Skin of body (tissue), 2 donors: ENCODE results near the gene ACKR3. TPM values are rescaled to one million over a fixed set of nuclear protein-coding genes. Genes with fewer than 3 reads are reported as not detected.

ENCODE experiments used
- DNase-seq: peaks from one replicate; lab custom pipeline; 2025; lab: John Stamatoyannopoulos, UW
- total RNA-seq: library from RNA; depleted of rRNA; stranded (reverse); fragments of >200 nt; gene quantifications from one replicate; pipeline ENCODE4 v1.2.3, GENCODE V29; 2014

The ACKR3 gene
- total RNA-seq, 1 donor from 2014 or later: 27.3 TPM

DNA sequence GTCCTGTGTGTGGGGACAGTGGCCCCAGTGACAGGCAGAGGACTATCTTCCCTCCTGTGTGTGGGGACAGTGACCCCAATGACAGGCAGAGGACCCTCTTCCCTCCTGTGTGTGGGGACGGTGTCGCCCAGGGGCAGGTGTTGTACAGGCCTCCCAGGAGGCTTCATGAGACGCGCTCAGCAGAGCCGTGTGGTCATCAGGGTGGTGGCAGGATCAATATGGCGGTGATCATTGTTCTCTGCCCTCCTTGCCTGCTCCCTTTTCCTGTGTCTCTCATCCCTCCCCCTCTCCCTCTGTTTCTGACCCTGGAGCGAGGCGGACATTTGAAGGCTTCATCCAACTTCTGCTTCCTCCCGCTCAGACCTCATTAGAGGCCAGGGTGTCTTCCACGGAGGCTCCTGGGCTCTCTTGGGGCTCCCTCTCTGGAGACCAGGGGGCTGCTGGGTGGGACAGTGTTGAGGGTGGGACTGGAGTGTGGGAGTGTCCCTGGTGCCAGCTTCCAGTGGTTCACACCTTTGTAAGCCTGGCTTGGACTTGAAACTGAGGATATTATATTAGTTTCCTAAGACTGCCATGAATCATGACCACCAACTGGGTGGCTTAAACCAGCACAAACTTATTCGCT is 59.5 kb downstream of the ACKR3 start:
- DNase-seq: no peak

GRCh38 chr2:236629961-236630872 is 60.6 kb downstream of the ACKR3 start:
- DNase-seq: no peak

DNA sequence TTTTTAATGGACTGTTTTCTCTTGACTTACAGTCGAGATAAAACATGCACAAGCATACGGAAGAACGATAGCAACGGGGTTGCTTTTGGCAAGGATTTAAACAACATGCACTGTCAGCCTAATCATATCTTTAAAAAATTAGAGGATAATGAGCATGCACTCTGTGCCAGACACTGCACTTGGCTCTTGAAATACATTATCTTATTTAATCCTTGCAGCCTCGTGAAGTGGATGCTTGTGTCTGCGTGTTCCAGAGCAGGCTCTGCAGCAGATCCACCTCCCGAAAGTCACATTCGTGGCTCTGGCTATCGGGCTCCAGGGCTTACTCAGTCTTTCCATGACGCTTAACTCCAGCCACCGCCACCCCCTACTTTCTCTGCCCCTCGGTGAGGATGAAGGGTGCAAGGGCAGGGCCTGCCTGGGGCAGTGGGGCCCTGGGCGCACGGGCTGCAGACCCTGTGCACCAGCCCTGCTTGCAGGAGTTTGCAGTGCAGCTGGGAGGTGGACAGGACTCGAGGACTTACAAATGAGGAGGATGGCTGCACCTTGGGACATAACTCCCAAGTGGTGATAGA is 61.7 kb downstream of the ACKR3 start:
- DNase-seq: no peak

GRCh38 chr2:236631856-236632291 is 62.2 kb downstream of the ACKR3 start:
- DNase-seq: no peak
